Amniotic stem cell (primary cell): Measurements from ENCODE around the gene PTPRU.

Experiments used
- DNase-seq: peaks from one replicate; lab custom pipeline; 2025; lab: John Stamatoyannopoulos, UW

Gene PTPRU

GRCh38 chr1:29365906-29366670 is 129.8 kb downstream of the PTPRU start:
- DNase-seq, result no peak

GRCh38 chr1:29368936-29369932 is 132.9 kb downstream of the PTPRU start:
- DNase-seq, result no peak

- no peak for DNase-seq
These were observed 133.7 kb downstream of the PTPRU start for GRCh38 chr1:29370067-29370466.

GRCh38 chr1:29371332-29371731 is 135.0 kb downstream of the PTPRU start:
- DNase-seq, result no peak

- no peak for DNase-seq
These were observed 135.8 kb downstream of the PTPRU start for GRCh38 chr1:29372108-29372507.
